Pancreas (tissue), 10 donors: ENCODE data around the gene TMOD1. TPM values are rescaled to one million over a fixed set of nuclear protein-coding genes. Genes with fewer than 3 reads are reported as not detected.
A peak's percentile ranks its signal among the peaks of the same experiment; 100 is the strongest.

Source experiments
- ATAC-seq, 4 donors: fragments of 200-7000 bp; cut with Tn5 transposase; one replicate each; pipeline versions ENCODE4 v1.8.0 to v1.9.1; 2020; ENCODE audit warnings: mild to moderate bottlenecking in 4 of 4, moderate library complexity in 4 of 4
- DNase-seq, 6 donors: peaks; one replicate each; pipeline ENCODE4 v3.0.0-alpha.2; 2020
- FAIRE-seq: peaks from 2 replicates; lab custom pipeline; 2012; peaks lifted over from hg19 to GRCh38; lab: Jason Lieb, UNC
- H3K27ac ChIP-seq, 4 donors: fragments of 200-600 bp; sonication (generic); 1 replicate in 3 of 4; 2 replicates in 1 of 4; pipeline versions ENCODE4 v1.5.0 to v1.8.0; 2020
- H3K27me3 ChIP-seq, 4 donors: fragments of 200-600 bp; one replicate each; pipeline ENCODE4 v1.8.0; 2021
- H3K36me3 ChIP-seq, 3 donors: fragments of 200-600 bp; sonication (generic) in 1 of 3; one replicate each; pipeline versions ENCODE4 v1.5.0 to v1.8.0; 2020 to 2021
- H3K4me1 ChIP-seq, 3 donors: fragments of 200-600 bp; one replicate each; pipeline ENCODE4 v1.8.0; 2021
- H3K4me3 ChIP-seq, 4 donors: fragments of 200-600 bp; sonication (generic) in 2 of 4; one replicate each; pipeline versions ENCODE4 v1.5.0 to v1.8.0; 2020 to 2021
- H3K9me3 ChIP-seq, 4 donors: fragments of 200-600 bp; one replicate each; pipeline ENCODE4 v1.8.0; 2021
- WGBS, 2 donors: extraction: QIAGEN DNeasy Blood & Tissue Kit; methylation state at CpG; one replicate each; pipeline ENCODE4 v1.1.7; 2013; 5-methylcytosine and 5-hydroxymethylcytosine counted together
- intact Hi-C, 3 donors: fragments of 100-400 bp; cut with DNase I; formaldehyde crosslinking; loops; one replicate each; pipeline versions ENCODE4 v1.11.1 to v1.14.2; 2022
- polyA plus RNA-seq, 2 donors: library from polyadenylated mRNA; stranded (reverse); fragments of 200-250 nt; gene quantifications; one replicate each; pipeline ENCODE4 v1.2.3, GENCODE V29; 2013
- total RNA-seq, 6 donors: library from RNA; stranded (reverse); fragmentation: NEBNext Ultra II Directional in 4 of 6; extraction: Animal tissue kit (Norgen Biotek cat#: 25700) in 4 of 6; gene quantifications; one replicate each; pipeline versions ENCODE4 v1.2.1 to v1.2.4, GENCODE V29; 2021 to 2023
- TF ChIP-seq, protein P1 (sequence below), 4 donors: fragments of 200-600 bp; sonication (generic) in 3 of 4; IDR thresholded peaks; one replicate each; pipeline versions ENCODE4 v1.5.0 to v1.8.0; 2021; ENCODE audit warnings: antibody characterized with exemption in 4 of 4
- donor health status: healthy with polysubstance abuse.
- donor health status: DM: no; HTN: no; CAD: no; lungs with moderate emphysema.
- donor health status: DM: no; HTN: no; CAD: no.
- donor health status: control.
- donor health status: control.
- donor health status: Bipolar disorder and iron deficiency.
- donor health status: DM: yes; HTN: yes; CAD: no.
- donor health status: DM: no; HTN: no; CAD: no.
- donor health status: DM: no; HTN: no; CAD: no.
- donor health status: DM: yes; HTN: yes; CAD: no.

The TMOD1 gene
- total and polyA plus RNA-seq, 8 donors: 8.4 to 28.7 (median 12.3) TPM

DNA sequence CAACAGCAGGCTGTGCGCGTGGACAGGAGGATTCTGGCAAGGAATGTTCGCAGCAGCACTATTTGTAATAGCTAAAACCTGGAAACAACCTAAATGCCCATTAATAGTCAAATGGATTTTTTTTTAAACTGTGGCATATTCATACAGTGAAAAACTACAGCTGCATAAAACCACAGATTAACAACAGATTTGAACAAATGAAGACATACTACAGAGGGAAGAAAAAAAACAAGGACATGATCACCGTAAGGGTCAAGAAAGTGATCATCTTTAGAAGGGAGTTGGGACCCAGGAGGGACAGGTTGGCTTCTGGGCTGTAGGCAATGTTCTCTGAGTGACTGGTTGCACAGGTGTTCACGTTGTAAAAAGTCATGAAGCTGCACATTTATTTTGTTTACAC, 1.2 kb upstream of the TMOD1 start:
- DNase-seq: no peak
- H3K27ac ChIP-seq: peak overlapping the region in 1 of 4 donors; percentile 2
- WGBS, 2 donors: 22 to 29% methylated on average over 5 of the region's 5 CpGs
- TF ChIP-seq, protein P1, sequence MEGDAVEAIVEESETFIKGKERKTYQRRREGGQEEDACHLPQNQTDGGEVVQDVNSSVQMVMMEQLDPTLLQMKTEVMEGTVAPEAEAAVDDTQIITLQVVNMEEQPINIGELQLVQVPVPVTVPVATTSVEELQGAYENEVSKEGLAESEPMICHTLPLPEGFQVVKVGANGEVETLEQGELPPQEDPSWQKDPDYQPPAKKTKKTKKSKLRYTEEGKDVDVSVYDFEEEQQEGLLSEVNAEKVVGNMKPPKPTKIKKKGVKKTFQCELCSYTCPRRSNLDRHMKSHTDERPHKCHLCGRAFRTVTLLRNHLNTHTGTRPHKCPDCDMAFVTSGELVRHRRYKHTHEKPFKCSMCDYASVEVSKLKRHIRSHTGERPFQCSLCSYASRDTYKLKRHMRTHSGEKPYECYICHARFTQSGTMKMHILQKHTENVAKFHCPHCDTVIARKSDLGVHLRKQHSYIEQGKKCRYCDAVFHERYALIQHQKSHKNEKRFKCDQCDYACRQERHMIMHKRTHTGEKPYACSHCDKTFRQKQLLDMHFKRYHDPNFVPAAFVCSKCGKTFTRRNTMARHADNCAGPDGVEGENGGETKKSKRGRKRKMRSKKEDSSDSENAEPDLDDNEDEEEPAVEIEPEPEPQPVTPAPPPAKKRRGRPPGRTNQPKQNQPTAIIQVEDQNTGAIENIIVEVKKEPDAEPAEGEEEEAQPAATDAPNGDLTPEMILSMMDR (IDR thresholded peaks at IDR 0.05): no peak
- peaks cover 0 to 10% (median 0%) of the 10 kb centered on the region in 3 donors for H3K36me3 ChIP-seq
- no peak overlapping the region for H3K4me3 ChIP-seq
- intact Hi-C loops: no loop called here
- ATAC-seq: no peak
- H3K27me3 ChIP-seq: no peaks in the 10 kb centered on the region
- peaks cover 7 to 18% (median 16%) of the 10 kb centered on the region in 3 donors for H3K4me1 ChIP-seq
- FAIRE-seq: no peak
- H3K9me3 ChIP-seq: no peaks in the 10 kb centered on the region

DNA sequence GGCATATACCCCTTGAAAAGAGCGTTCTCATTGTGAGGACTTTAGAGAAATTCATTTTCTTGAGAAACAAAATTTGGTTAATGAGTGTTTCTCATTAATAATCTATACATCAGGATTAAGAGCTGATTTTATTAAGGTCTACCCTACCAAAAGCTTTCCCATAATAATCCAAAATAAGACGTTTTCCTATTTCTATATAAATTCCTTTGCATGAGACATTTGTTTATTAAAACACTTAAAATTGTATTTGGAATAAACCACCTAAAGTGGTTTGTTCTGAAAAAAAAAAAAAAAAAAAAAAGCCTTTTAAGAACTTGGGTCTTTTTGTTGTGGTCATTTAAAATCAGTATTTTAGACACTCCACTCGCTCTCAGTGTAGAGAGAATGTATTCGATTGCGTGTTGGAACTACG, 695 bp upstream of the TMOD1 start:
- ATAC-seq: no peak
- FAIRE-seq: no peak

DNA sequence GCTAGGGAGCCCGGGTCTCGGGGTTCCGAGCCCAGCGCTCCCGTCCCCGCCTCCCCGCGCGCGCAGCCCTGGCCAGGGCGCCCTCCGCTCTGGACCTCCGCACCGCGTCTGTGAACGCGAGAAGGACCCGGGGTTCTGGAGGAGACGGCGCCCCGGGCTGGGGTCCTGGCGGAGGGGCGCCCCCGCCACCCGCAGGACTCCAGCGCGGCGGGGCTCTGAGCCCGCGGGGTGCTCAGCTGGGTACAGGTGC, 431 bp downstream of the TMOD1 start:
- intact Hi-C loops: no loop called here
- TF ChIP-seq, protein P1 (IDR thresholded peaks at IDR 0.05): no peak
- Histone ChIP-seq H3K9me3 (no peaks in the 10 kb centered on the region), H3K27me3 (no peaks in the 10 kb centered on the region), H3K36me3 (no peaks in the 10 kb centered on the region), H3K4me3 (peak overlapping the region; percentile 65 to 86 (median 75)), H3K4me1 (peaks cover 7 to 22% (median 18%) of the 10 kb centered on the region in 3 donors), H3K27ac (peak overlapping the region; percentile 45 to 84 (median 68))
- ATAC-seq (peak in 2 of 4 donors; percentile 3 to 6), FAIRE-seq (no peak), DNase-seq (peak in 1 of 6 donors; percentile 53)
- WGBS, 2 donors: 1% methylated on average over 26 to 30 of the region's 30 CpGs

More for the DNA sequence above, 695 bp upstream of the TMOD1 start:
- H3K4me1 ChIP-seq: peaks cover 7 to 21% (median 18%) of the 10 kb centered on the region in 3 donors
- H3K36me3 ChIP-seq: peaks cover 0 to 7% (median 0%) of the 10 kb centered on the region in 3 donors
- intact Hi-C loops: no loop called here
- H3K4me3 ChIP-seq: peak overlapping the region in 3 of 4 donors; percentile 7 to 86 (median 65)
- no peak for DNase-seq
- TF ChIP-seq, protein P1 (IDR thresholded peaks at IDR 0.05): no peak
- no peaks in the 10 kb centered on the region for H3K27me3 ChIP-seq
- WGBS, 2 donors: 9 to 13% methylated on average over 6 of the region's 6 CpGs
- peak overlapping the region; percentile 40 to 84 (median 58) for H3K27ac ChIP-seq
- H3K9me3 ChIP-seq: no peaks in the 10 kb centered on the region

DNA sequence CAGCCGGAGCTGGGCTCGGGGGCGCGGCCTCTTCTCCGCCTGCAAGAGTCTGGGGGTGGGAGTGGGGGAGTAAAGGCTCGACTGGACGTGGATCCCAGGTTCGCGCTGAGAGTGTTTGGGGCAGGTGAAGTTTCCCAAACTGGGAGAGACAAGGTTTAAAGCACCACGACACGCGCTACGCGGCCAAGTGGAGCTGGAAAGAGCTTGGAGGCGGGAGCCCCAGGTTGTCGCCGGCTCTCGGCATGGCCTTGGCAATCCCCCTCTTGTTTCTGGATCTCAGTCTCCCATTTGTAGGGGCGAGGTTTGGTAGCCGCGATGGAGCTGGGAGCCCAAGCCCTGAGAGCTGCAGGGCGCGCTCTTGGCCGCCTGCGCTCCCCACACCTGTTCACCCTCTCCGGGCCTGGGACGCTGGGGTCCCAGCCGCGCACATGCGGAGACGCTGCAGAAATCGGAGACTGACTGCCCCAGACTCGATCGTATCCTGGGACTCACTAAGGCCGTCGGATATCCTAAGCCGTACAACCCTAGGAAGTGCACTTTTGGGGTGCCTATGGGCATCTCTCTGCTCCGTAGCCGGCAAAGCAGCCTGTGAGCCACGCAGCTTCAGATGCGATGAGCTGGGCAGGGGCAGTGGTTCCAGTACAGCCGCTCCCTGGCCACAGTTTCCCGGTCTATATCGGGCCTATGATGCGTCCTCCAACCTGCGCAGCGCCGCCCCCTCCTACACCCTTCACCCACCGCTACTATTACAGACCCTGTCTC, 937 bp downstream of the TMOD1 start:
- peak overlapping the region; percentile 65 to 86 (median 75) for H3K4me3 ChIP-seq
- WGBS, 2 donors: 2% methylated on average over 44 to 49 of the region's 49 CpGs
- no peaks in the 10 kb centered on the region for H3K27me3 ChIP-seq
- TF ChIP-seq, protein P1 (IDR thresholded peaks at IDR 0.05): no peak
- FAIRE-seq: no peak
- no peaks in the 10 kb centered on the region for H3K36me3 ChIP-seq
- H3K4me1 ChIP-seq: peaks cover 7 to 22% (median 18%) of the 10 kb centered on the region in 3 donors
- H3K27ac ChIP-seq: peak overlapping the region; percentile 45 to 84 (median 68)
- peak; percentile 28 to 80 (median 42) for DNase-seq
- no peaks in the 10 kb centered on the region for H3K9me3 ChIP-seq
- ATAC-seq: peak in 3 of 4 donors; percentile 37 to 46 (median 46)
- intact Hi-C loops: no loop called here
